Measurements from ENCODE around the gene CEPT1. TPM values are rescaled to one million over a fixed set of nuclear protein-coding genes. Genes with fewer than 3 reads are reported as not detected.

The CEPT1 gene
- total and polyA plus RNA-seq, 2 of the 13 experiments (the other 11 are each of a cell fraction or from before 2014, with no cell fraction given): 35.7 to 48.2 TPM

- POLR2A ChIA-PET: no interaction called here
Observed at GRCh38 chr1:111151838-111152237, 11.8 kb downstream of the CEPT1 start.

GRCh38 chr1:111154021-111154999 is 14.3 kb downstream of the CEPT1 start:
- H3K27ac ChIP-seq (ENCODE audit: extremely low read length, insufficient read depth, low read length): no peak overlapping the region
- H3K9ac ChIP-seq (ENCODE audit: insufficient read depth, low read depth, low read length): no peak overlapping the region
- H3K79me2 ChIP-seq (ENCODE audit: insufficient read depth, low read length): peaks cover 44% of the 10 kb centered on the region
- H4K20me1 ChIP-seq (ENCODE audit: insufficient read depth, low read length): no peaks in the 10 kb centered on the region; the same call in 1 of the 2 replicates
- H2AFZ ChIP-seq (ENCODE audit: low read length): no peak overlapping the region
- H3K4me1 ChIP-seq (ENCODE audit: insufficient read depth, low read length): no peaks in the 10 kb centered on the region
- ChIA-PET POLR2A (no interaction called here), CTCF (ENCODE audit: low intra/inter-chr PET ratio, low total read pairs) (no interaction called here)
- H3K9me3 ChIP-seq (ENCODE audit: low read length): no peaks in the 10 kb centered on the region
- BruUV-seq (replicated peaks): no TSS peak
- H3K4me3 ChIP-seq (replicated peaks in 1 of 3; ENCODE audit: insufficient read depth in 1 of 3, low read depth in 2 of 3, low read length in 3 of 3): no peak overlapping the region
- in situ Hi-C loops (cut with HindIII; ENCODE audit: extremely low pct_ligation_motif_present, low pct_unique_long_range_greater_than_20kb): no loop called here
- peaks cover 6 to 59% of the 10 kb centered on the region in 2 experiments; a peak in 4 of 5 replicates for H3K36me3 ChIP-seq (replicated peaks in 1 of 2; ENCODE audit: control insufficient read depth in 1 of 2, insufficient read depth in 2 of 2, low read length in 2 of 2)
- DNase-seq (ENCODE audit: low spot score) (no peak), FAIRE-seq (no peak), ATAC-seq (no peak)
- whole genome bisulfite sequencing (ENCODE audit: low lambda C conversion rate): 98% methylated on average over 5 of the region's 5 CpGs
- H3K4me2 ChIP-seq (ENCODE audit: low read depth, low read length): no peak overlapping the region
- H3K27me3 ChIP-seq (ENCODE audit: control insufficient read depth in 1 of 2, insufficient read depth in 2 of 2, low read length in 2 of 2): no peaks in the 10 kb centered on the region
- intact Hi-C loops (cut with micrococcal nuclease; ENCODE audit: unreplicated experiment): no loop called here
- TF ChIP-seq TRAFD1 (CRISPR knock-in tag; IDR thresholded peaks at IDR 0.05; ENCODE audit: borderline replicate concordance) (no peak), PLRG1 (conservative IDR thresholded peaks at IDR 0.05) (no peak), ZNF629 (CRISPR knock-in tag; conservative IDR thresholded peaks at IDR 0.05) (no peak), SOX6 (IDR thresholded peaks at IDR 0.05) (no peak), SOX6 (CRISPR knock-in tag; IDR thresholded peaks at IDR 0.05) (no peak), FOXJ3 (CRISPR knock-in tag; IDR thresholded peaks at IDR 0.05; ENCODE audit: borderline replicate concordance) (no peak), MAFF (IDR thresholded peaks at IDR 0.05; ENCODE audit: low read depth, low read length) (no peak), ZBTB1 (CRISPR knock-in tag; IDR thresholded peaks at IDR 0.05; ENCODE audit: borderline replicate concordance) (no peak), TGIF2 (CRISPR knock-in tag; IDR thresholded peaks at IDR 0.05) (no peak), ATF4 (CRISPR knock-in tag; IDR thresholded peaks at IDR 0.05) (no peak), ZNF816 (CRISPR knock-in tag; IDR thresholded peaks at IDR 0.05; ENCODE audit: borderline replicate concordance) (no peak)

More at GRCh38 chr1:111151838-111152237, 11.8 kb downstream of the CEPT1 start:
- Histone ChIP-seq H3K36me3 (replicated peaks in 1 of 2; ENCODE audit: control insufficient read depth in 1 of 2, insufficient read depth in 2 of 2, low read length in 2 of 2) (peaks cover 11 to 62% of the 10 kb centered on the region in 2 experiments), H3K27me3 (ENCODE audit: control insufficient read depth in 1 of 2, insufficient read depth in 2 of 2, low read length in 2 of 2) (no peaks in the 10 kb centered on the region), H3K27ac (ENCODE audit: extremely low read length, insufficient read depth, low read length) (no peak overlapping the region), H3K4me2 (ENCODE audit: low read depth, low read length) (no peak overlapping the region), H3K9me3 (ENCODE audit: low read length) (no peaks in the 10 kb centered on the region), H3K9ac (ENCODE audit: insufficient read depth, low read depth, low read length) (no peak overlapping the region), H3K4me3 (replicated peaks in 1 of 3; ENCODE audit: insufficient read depth in 1 of 3, low read depth in 2 of 3, low read length in 3 of 3) (no peak overlapping the region), H2AFZ (ENCODE audit: low read length) (no peak overlapping the region), H4K20me1 (ENCODE audit: insufficient read depth, low read length) (no peaks in the 10 kb centered on the region; the same call in 1 of the 2 replicates), H3K4me1 (ENCODE audit: insufficient read depth, low read length) (no peaks in the 10 kb centered on the region), H3K79me2 (ENCODE audit: insufficient read depth, low read length) (peaks cover 58% of the 10 kb centered on the region)
- FAIRE-seq (no peak), DNase-seq (ENCODE audit: low spot score) (no peak), ATAC-seq (no peak)
- CTCF ChIA-PET (ENCODE audit: low intra/inter-chr PET ratio, low total read pairs): no interaction called here
- TF ChIP-seq ZBTB14 (CRISPR knock-in tag; IDR thresholded peaks at IDR 0.05): no peak
- no peak for TF ChIP-seq ZNF766 (CRISPR knock-in tag; IDR thresholded peaks at IDR 0.05; ENCODE audit: borderline replicate concordance)
- in situ Hi-C loops (cut with HindIII; ENCODE audit: extremely low pct_ligation_motif_present, low pct_unique_long_range_greater_than_20kb): no loop called here
- 98% methylated on average over 3 of the region's 3 CpGs for WGBS (ENCODE audit: low lambda C conversion rate)
- intact Hi-C loops (cut with micrococcal nuclease; ENCODE audit: unreplicated experiment): no loop called here
- BruUV-seq (replicated peaks): no TSS peak

Measured in HepG2 (cell line).